HepG2 (cell line): ENCODE measurements around the gene MEGF6. TPM values are rescaled to one million over a fixed set of nuclear protein-coding genes. Genes with fewer than 3 reads are reported as not detected.

Source experiments
- ARNTL ChIP-seq: sonication (generic); formaldehyde crosslinking; IDR thresholded peaks from 2 replicates; pipeline ENCODE4 v1.4.0; 2020; ENCODE audit warnings: mild to moderate bottlenecking, missing genetic modification reagents
- DPF2 ChIP-seq: sonication (generic); formaldehyde crosslinking; IDR thresholded peaks from 2 replicates; pipeline ENCODE4 v1.4.0; 2020; ENCODE audit warnings: mild to moderate bottlenecking, low read depth, missing genetic modification reagents, borderline replicate concordance
- ELF1 ChIP-seq: sonication (generic); formaldehyde crosslinking; IDR thresholded peaks from 2 replicates; pipeline ENCODE4 v1.4.0; 2020; ENCODE audit warnings: missing genetic modification reagents
- ELF3 ChIP-seq: IDR thresholded peaks from 2 replicates; pipeline ENCODE4 v1.6.1; 2016; ENCODE audit warnings: missing genetic modification reagents, missing compliant biosample characterization
- FOXA1 ChIP-seq, 2 experiments: fragments of 450-650 bp in 1 of 2; sonication (generic) in 1 of 2; formaldehyde crosslinking in 1 of 2; IDR thresholded peaks; 2 replicates each; pipeline versions ENCODE4 v1.4.0 to v1.6.1; 2016 to 2020; ENCODE audit warnings: missing genetic modification reagents in 1 of 2
- HNF4A ChIP-seq: sonication (generic); formaldehyde crosslinking; IDR thresholded peaks from 2 replicates; pipeline ENCODE4 v1.4.0; 2020; ENCODE audit warnings: missing genetic modification reagents
- HOXA5 ChIP-seq: sonication (generic); formaldehyde crosslinking; IDR thresholded peaks from 2 replicates; pipeline ENCODE4 v1.4.0; 2020; ENCODE audit warnings: missing genetic modification reagents
- KDM2A ChIP-seq: sonication (generic); formaldehyde crosslinking; IDR thresholded peaks from 2 replicates; pipeline ENCODE4 v1.4.0; 2020; ENCODE audit warnings: low read depth, missing genetic modification reagents, borderline replicate concordance
- MAFK ChIP-seq, 2 experiments: IDR thresholded peaks in 1 of 2; conservative IDR thresholded peaks in 1 of 2; 2 replicates each; pipeline ENCODE4 v1.6.1; 2011; ENCODE audit warnings: improper control_type of control experiment in 2 of 2, low read length in 2 of 2
- NCOR1 ChIP-seq: fragments of 200-600 bp; sonication (generic); IDR thresholded peaks from 2 replicates; pipeline ENCODE4 v1.7.0; 2017; ENCODE audit warnings: antibody characterized with exemption, low read length, borderline replicate concordance
- NFIB ChIP-seq: sonication (generic); formaldehyde crosslinking; IDR thresholded peaks from 2 replicates; pipeline ENCODE4 v1.9.0; 2021; ENCODE audit warnings: missing genetic modification reagents, mild to moderate bottlenecking, borderline replicate concordance
- NONO ChIP-seq, 2 experiments: fragments of 450-650 bp in 1 of 2; sonication (generic) in 1 of 2; formaldehyde crosslinking in 1 of 2; IDR thresholded peaks in 1 of 2; conservative IDR thresholded peaks in 1 of 2; 2 replicates each; pipeline versions ENCODE4 v1.6.1 to v1.8.0; 2017 to 2022; ENCODE audit warnings: mild to moderate bottlenecking in 1 of 2, missing genetic modification reagents in 1 of 2, moderate library complexity in 1 of 2
- PTBP1 ChIP-seq: fragments of 200-400 bp; formaldehyde crosslinking; IDR thresholded peaks from 2 replicates; pipeline ENCODE4 v1.6.1; 2018; ENCODE audit warnings: low read length, low read depth; ENCODE audit not compliant: poor library complexity, severe bottlenecking
- ZBTB8A ChIP-seq: sonication (generic); formaldehyde crosslinking; IDR thresholded peaks from 2 replicates; pipeline ENCODE4 v1.4.0; 2020; ENCODE audit warnings: mild to moderate bottlenecking, low read depth, missing genetic modification reagents, borderline replicate concordance
- ZNF224 ChIP-seq: sonication (generic); formaldehyde crosslinking; IDR thresholded peaks from 2 replicates; pipeline ENCODE4 v1.5.0; 2020; ENCODE audit warnings: mild to moderate bottlenecking, missing genetic modification reagents
- ZNF317 ChIP-seq: sonication (generic); formaldehyde crosslinking; IDR thresholded peaks from 2 replicates; pipeline ENCODE4 v1.5.0; 2020; ENCODE audit warnings: mild to moderate bottlenecking, missing genetic modification reagents
- ZNF432 ChIP-seq: sonication (generic); formaldehyde crosslinking; IDR thresholded peaks from 2 replicates; pipeline ENCODE4 v1.5.0; 2020; ENCODE audit warnings: missing genetic modification reagents, mild to moderate bottlenecking, borderline replicate concordance
- ZNF737 ChIP-seq: sonication (generic); formaldehyde crosslinking; IDR thresholded peaks from 2 replicates; pipeline ENCODE4 v1.5.0; 2020; ENCODE audit warnings: missing genetic modification reagents, mild to moderate bottlenecking, borderline replicate concordance
- ZNF766 ChIP-seq: sonication (generic); formaldehyde crosslinking; IDR thresholded peaks from 2 replicates; pipeline ENCODE4 v1.5.0; 2020; ENCODE audit warnings: missing genetic modification reagents, borderline replicate concordance
- ZZZ3 ChIP-seq: sonication (generic); formaldehyde crosslinking; IDR thresholded peaks from 2 replicates; pipeline ENCODE4 v1.4.0; 2020; ENCODE audit warnings: missing genetic modification reagents, mild to moderate bottlenecking, borderline replicate concordance
- polyA plus RNA-seq, 8 experiments: library from polyadenylated mRNA; depleted of rRNA in 3 of 8; stranded (reverse) in 7 of 8; unstranded in 1 of 8; fragments of >200 nt; fragmentation: Illumina TruSeq in 4 of 8; extraction: Trizol in 4 of 8; gene quantifications; 2 replicates each; pipeline versions ENCODE4 v1.2.1 to v1.2.3, GENCODE V29; 2011 to 2016; ENCODE audit warnings: low read depth in 4 of 8, missing spikeins in 1 of 8, mixed read lengths in 1 of 8; ENCODE audit not compliant: insufficient read depth in 1 of 8
- total RNA-seq, 5 experiments: library from RNA; depleted of rRNA; stranded (reverse); fragments of >200 nt; fragmentation: Illumina TruSeq; extraction: Trizol; gene quantifications; 2 replicates each; pipeline ENCODE4 v1.2.3, GENCODE V29; 2016; ENCODE audit warnings: low read depth in 1 of 5
- TF ChIP-seq, protein P1 (sequence below): sonication (generic); formaldehyde crosslinking; IDR thresholded peaks from 2 replicates; pipeline ENCODE4 v1.8.1; 2023; ENCODE audit warnings: mild to moderate bottlenecking, missing genetic modification reagents, borderline replicate concordance
- TF ChIP-seq, protein P2 (sequence below): sonication (generic); formaldehyde crosslinking; IDR thresholded peaks from 2 replicates; pipeline ENCODE4 v1.4.0; 2020; ENCODE audit warnings: missing genetic modification reagents
- TF ChIP-seq, protein P3 (sequence below): sonication (generic); formaldehyde crosslinking; IDR thresholded peaks from 2 replicates; pipeline ENCODE4 v1.4.0; 2020; ENCODE audit warnings: mild to moderate bottlenecking, missing genetic modification reagents
- TF ChIP-seq, protein P4 (sequence below): sonication (generic); formaldehyde crosslinking; IDR thresholded peaks from 2 replicates; pipeline ENCODE4 v1.4.0; 2020; ENCODE audit warnings: missing genetic modification reagents; ENCODE audit errors: not compliant biosample characterization
- TF ChIP-seq, protein P5 (sequence below): sonication (generic); formaldehyde crosslinking; IDR thresholded peaks from 2 replicates; pipeline ENCODE4 v1.4.0; 2020; ENCODE audit warnings: mild to moderate bottlenecking, missing genetic modification reagents

The MEGF6 gene
- total and polyA plus RNA-seq, 2 of the 13 experiments (the other 11 are each of a cell fraction or from before 2014, with no cell fraction given) = 1.9 TPM

DNA sequence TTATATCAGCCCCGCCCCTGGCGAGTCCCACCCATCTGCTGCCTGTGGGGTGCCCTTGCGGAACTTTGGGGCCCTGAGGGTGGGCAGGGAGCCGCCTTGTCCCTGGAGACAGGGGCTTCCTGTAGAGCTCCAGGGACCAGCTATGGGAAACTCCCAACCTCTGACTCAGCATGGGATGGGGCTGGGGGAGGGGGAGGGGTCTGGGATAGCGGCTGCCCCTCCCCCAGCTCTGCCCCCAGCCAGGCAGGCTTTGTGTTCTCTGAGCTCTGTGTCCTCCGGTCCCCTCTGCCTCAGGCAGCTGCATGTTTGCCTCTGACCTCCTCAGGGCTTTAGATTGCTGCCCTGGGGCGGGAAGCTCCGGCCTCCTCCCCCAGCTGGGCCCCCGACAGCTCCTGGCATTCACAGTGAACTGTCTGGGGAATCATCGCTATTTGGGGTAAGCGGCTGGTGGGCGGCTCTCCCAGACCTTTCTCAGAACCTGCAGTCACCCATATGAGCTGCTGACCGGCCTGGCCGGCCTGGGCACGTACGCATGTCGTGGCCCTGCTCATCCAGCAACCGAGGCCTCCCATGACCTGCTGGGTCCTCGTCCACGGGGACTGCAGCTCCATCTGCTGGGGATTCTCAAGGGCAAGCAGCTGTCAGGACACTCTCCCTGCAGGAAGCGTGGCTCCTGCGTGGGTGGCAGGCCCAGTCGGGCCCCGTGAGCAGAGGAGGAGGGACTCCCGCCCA lies 139.8 kb downstream of the MEGF6 start (continued):
- TF ChIP-seq, protein P1, sequence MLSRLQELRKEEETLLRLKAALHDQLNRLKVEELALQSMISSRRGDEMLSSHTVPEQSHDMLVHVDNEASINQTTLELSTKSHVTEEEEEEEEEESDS = peak; percentile 63; the same call in 1 of the 2 replicates
- TF ChIP-seq HNF4A (CRISPR knock-in tag) (peak; percentile 80), ELF3 (CRISPR knock-in tag) (peak; percentile 27), DPF2 (no peak), KDM2A (CRISPR knock-in tag) (peak; percentile 86), ZNF317 (0 out of 2 replicates have a peak, but pooled peaks have one; percentile 37), ZNF224 (CRISPR knock-in tag) (no peak), MAFK (conservative IDR thresholded peaks at IDR 0.05 in 1 of 2, IDR thresholded peaks at IDR 0.05 in 1 of 2; ENCODE audit: low read length in 2 of 2) (peak; percentile 33 to 49; a peak in 2 of 4 replicates), NONO (IDR thresholded peaks at IDR 0.05) (no peak), NONO (CRISPR knock-in tag; conservative IDR thresholded peaks at IDR 0.05) (peak; percentile 87; the same call in 1 of the 2 replicates), ZNF766 (CRISPR knock-in tag) (peak; percentile 54; the same call in 1 of the 2 replicates), ZNF737 (no peak), HOXA5 (peak; percentile 74), ELF1 (CRISPR knock-in tag) (peak; percentile 37), ZBTB8A (CRISPR knock-in tag) (no peak), FOXA1 (IDR thresholded peaks at IDR 0.05) (no peak), FOXA1 (CRISPR knock-in tag; IDR thresholded peaks at IDR 0.05) (peak; percentile 29; the same call in 1 of the 2 replicates), PTBP1 (no peak), ZZZ3 (CRISPR knock-in tag) (0 out of 2 replicates have a peak, but pooled peaks have one; percentile 20), ZNF432 (no peak), NCOR1 (peak; percentile 58; the same call in 1 of the 2 replicates), NFIB (CRISPR knock-in tag) (no peak), ARNTL (CRISPR knock-in tag) (0 out of 2 replicates have a peak, but pooled peaks have one; percentile 32)
- TF ChIP-seq, protein P2, sequence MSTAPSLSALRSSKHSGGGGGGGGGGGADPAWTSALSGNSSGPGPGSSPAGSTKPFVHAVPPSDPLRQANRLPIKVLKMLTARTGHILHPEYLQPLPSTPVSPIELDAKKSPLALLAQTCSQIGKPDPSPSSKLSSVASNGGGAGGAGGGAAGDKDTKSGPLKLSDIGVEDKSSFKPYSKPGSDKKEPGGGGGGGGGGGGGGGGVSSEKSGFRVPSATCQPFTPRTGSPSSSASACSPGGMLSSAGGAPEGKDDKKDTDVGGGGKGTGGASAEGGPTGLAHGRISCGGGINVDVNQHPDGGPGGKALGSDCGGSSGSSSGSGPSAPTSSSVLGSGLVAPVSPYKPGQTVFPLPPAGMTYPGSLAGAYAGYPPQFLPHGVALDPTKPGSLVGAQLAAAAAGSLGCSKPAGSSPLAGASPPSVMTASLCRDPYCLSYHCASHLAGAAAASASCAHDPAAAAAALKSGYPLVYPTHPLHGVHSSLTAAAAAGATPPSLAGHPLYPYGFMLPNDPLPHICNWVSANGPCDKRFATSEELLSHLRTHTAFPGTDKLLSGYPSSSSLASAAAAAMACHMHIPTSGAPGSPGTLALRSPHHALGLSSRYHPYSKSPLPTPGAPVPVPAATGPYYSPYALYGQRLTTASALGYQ (CRISPR knock-in tag) = peak; percentile 84; the same call in 1 of the 2 replicates
- TF ChIP-seq, protein P3, sequence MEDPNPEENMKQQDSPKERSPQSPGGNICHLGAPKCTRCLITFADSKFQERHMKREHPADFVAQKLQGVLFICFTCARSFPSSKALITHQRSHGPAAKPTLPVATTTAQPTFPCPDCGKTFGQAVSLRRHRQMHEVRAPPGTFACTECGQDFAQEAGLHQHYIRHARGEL = no peak
- TF ChIP-seq, protein P4, sequence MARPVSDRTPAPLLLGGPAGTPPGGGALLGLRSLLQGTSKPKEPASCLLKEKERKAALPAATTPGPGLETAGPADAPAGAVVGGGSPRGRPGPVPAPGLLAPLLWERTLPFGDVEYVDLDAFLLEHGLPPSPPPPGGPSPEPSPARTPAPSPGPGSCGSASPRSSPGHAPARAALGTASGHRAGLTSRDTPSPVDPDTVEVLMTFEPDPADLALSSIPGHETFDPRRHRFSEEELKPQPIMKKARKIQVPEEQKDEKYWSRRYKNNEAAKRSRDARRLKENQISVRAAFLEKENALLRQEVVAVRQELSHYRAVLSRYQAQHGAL (CRISPR knock-in tag) = peak; percentile 59
- TF ChIP-seq, protein P5, sequence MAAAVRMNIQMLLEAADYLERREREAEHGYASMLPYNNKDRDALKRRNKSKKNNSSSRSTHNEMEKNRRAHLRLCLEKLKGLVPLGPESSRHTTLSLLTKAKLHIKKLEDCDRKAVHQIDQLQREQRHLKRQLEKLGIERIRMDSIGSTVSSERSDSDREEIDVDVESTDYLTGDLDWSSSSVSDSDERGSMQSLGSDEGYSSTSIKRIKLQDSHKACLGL (CRISPR knock-in tag) = no peak
